Thyroid gland (tissue), 4 donors: Measurements from ENCODE around the gene HLA-E. TPM values are rescaled to one million over a fixed set of nuclear protein-coding genes. Genes with fewer than 3 reads are reported as not detected.
"Not testable (repeated sequence)": the region's sequence is repeated elsewhere in the genome, so short reads cannot be mapped to it uniquely, and the experiment has no call there.

Source experiments
- DNase-seq, 2 donors: peaks; one replicate each; pipeline ENCODE4 v3.0.0-alpha.2; 2019
- H3K27ac ChIP-seq, 3 donors: fragments of 200-600 bp; sonication (generic); 1 replicate in 2 of 3; 2 replicates in 1 of 3; pipeline ENCODE4 v1.5.1; 2016 to 2019; ENCODE audit warnings: mild to moderate bottlenecking in 1 of 3, moderate library complexity in 1 of 3
- H3K27me3 ChIP-seq: fragments of 200-600 bp; sonication (generic); one replicate; pipeline ENCODE4 v1.5.1; 2019
- H3K36me3 ChIP-seq, 2 donors: fragments of 200-600 bp; sonication (generic); one replicate each; pipeline ENCODE4 v1.5.1; 2016 to 2019
- H3K4me1 ChIP-seq, 2 donors: fragments of 200-600 bp; sonication (generic); one replicate each; pipeline ENCODE4 v1.5.1; 2017 to 2019
- H3K4me3 ChIP-seq, 3 donors: fragments of 200-600 bp; sonication (generic); replicated peaks in 1 of 3; 1 replicate in 2 of 3; 2 replicates in 1 of 3; pipeline ENCODE4 v1.5.1; 2016; ENCODE audit warnings: mild to moderate bottlenecking in 1 of 3
- H3K9me3 ChIP-seq: fragments of 200-600 bp; sonication (generic); one replicate; pipeline ENCODE4 v1.5.1; 2017
- CTCF ChIP-seq, 6 experiments: fragments of 200-600 bp in 3 of 6; fragments of 450-650 bp in 3 of 6; sonication (generic) in 3 of 6; IDR thresholded peaks; one replicate each; pipeline ENCODE4 v1.5.1; 2016 to 2019; ENCODE audit warnings: antibody characterized with exemption in 6 of 6, mild to moderate bottlenecking in 2 of 6, inconsistent platforms in 1 of 6, moderate library complexity in 1 of 6
- POLR2A ChIP-seq, 2 donors: fragments of 450-650 bp; IDR thresholded peaks; one replicate each; pipeline ENCODE4 v1.6.1; 2017; ENCODE audit warnings: antibody characterized with exemption in 2 of 2, mild to moderate bottlenecking in 2 of 2, moderate library complexity in 1 of 2
- WGBS, 2 donors: methylation state at CpG; one replicate each; pipeline ENCODE4 v1.1.5; 2017; 5-methylcytosine and 5-hydroxymethylcytosine counted together
- intact Hi-C: fragments of 100-400 bp; cut with DNase I; formaldehyde crosslinking; loops from one replicate; pipeline ENCODE4 v1.15.1; 2023
- total RNA-seq, 4 donors: library from RNA; depleted of rRNA; stranded (reverse); fragments of >200 nt; gene quantifications; one replicate each; pipeline ENCODE4 v1.2.3, GENCODE V29; 2016

HLA-E gene
- total RNA-seq, 4 donors from 2014 or later: 382 to 717 (median 457) TPM

GRCh38 chr6:30463651-30464618, 25.4 kb upstream of the HLA-E start:
- Histone ChIP-seq H3K36me3 (no peaks in the 10 kb centered on the region), H3K4me1 (peaks cover 16 to 21% of the 10 kb centered on the region in 2 donors), H3K9me3 (no peaks in the 10 kb centered on the region), H3K4me3 (no peak overlapping the region), H3K27me3 (peaks cover 49% of the 10 kb centered on the region), H3K27ac (no peak overlapping the region)
- peak; percentile 13 to 18 for DNase-seq
- intact Hi-C loops: no loop called here
- WGBS, 2 donors: 10 to 28% methylated on average over 32 to 43 of the region's 64 CpGs
- TF ChIP-seq POLR2A (IDR thresholded peaks at IDR 0.05) (no peak), CTCF (IDR thresholded peaks at IDR 0.05) (no peak)

- intact Hi-C loops: no loop called here
- no peak overlapping the region for H3K27ac ChIP-seq
- 13 to 14% methylated on average over 13 of the region's 13 CpGs for WGBS, 2 donors
- H3K9me3 ChIP-seq: no peaks in the 10 kb centered on the region
- DNase-seq: no peak
- TF ChIP-seq POLR2A (IDR thresholded peaks at IDR 0.05) (no peak), CTCF (IDR thresholded peaks at IDR 0.05) (no peak)
- peaks cover 16 to 21% of the 10 kb centered on the region in 2 donors for H3K4me1 ChIP-seq
- peak overlapping the region in 1 of 3 donors; percentile 29 for H3K4me3 ChIP-seq
- no peaks in the 10 kb centered on the region for H3K36me3 ChIP-seq
- peaks cover 47% of the 10 kb centered on the region for H3K27me3 ChIP-seq
Observed at GRCh38 chr6:30465595-30466306, 23.6 kb upstream of the HLA-E start.

- WGBS, 2 donors: 86 to 94% methylated on average over 1 of the region's 1 CpG
- TF ChIP-seq POLR2A (IDR thresholded peaks at IDR 0.05) (no peak), CTCF (IDR thresholded peaks at IDR 0.05) (no peak)
- H3K27me3 ChIP-seq: peaks cover 17% of the 10 kb centered on the region
- H3K36me3 ChIP-seq: no peaks in the 10 kb centered on the region
- intact Hi-C loops: no loop called here
- H3K4me1 ChIP-seq: peaks cover 8 to 12% of the 10 kb centered on the region in 2 donors
- no peak overlapping the region for H3K27ac ChIP-seq
- DNase-seq: no peak
- H3K4me3 ChIP-seq: no peak overlapping the region
- H3K9me3 ChIP-seq: no peaks in the 10 kb centered on the region
Observed at GRCh38 chr6:30470968-30471367, 18.3 kb upstream of the HLA-E start.

- WGBS, 2 donors: 91 to 92% methylated on average over 5 to 17 of the region's 26 CpGs
- H3K27me3 ChIP-seq, H3K27ac ChIP-seq, H3K36me3 ChIP-seq, DNase-seq, H3K4me1 ChIP-seq, H3K4me3 ChIP-seq, intact Hi-C loops, H3K9me3 ChIP-seq: not testable (repeated sequence)
Observed at GRCh38 chr6:30475116-30475515, 14.2 kb upstream of the HLA-E start.

GRCh38 chr6:30480536-30481156, 8.7 kb upstream of the HLA-E start:
- Histone ChIP-seq H3K9me3 (no peaks in the 10 kb centered on the region), H3K4me1 (no peaks in the 10 kb centered on the region), H3K27ac (no peak overlapping the region), H3K27me3 (peaks cover 15% of the 10 kb centered on the region), H3K4me3 (no peak overlapping the region), H3K36me3 (no peaks in the 10 kb centered on the region)
- TF ChIP-seq POLR2A (IDR thresholded peaks at IDR 0.05): no peak
- TF ChIP-seq CTCF (IDR thresholded peaks at IDR 0.05): no peak
- WGBS, 2 donors: 20 to 22% methylated on average over 18 of the region's 18 CpGs
- no peak for DNase-seq
- intact Hi-C loops: loop anchor here (10.0 kb wide), 1 partner anchor 194 kb away; the partner anchor contains the start of gene DHX16
